Lower lobe of right lung (tissue), 2 donors: ENCODE measurements around the gene LRRN4. TPM values are rescaled to one million over a fixed set of nuclear protein-coding genes. Genes with fewer than 3 reads are reported as not detected.

ENCODE experiments used
- ATAC-seq, 2 donors: fragments of 200-7000 bp; cut with Tn5 transposase; one replicate each; pipeline ENCODE4 v1.9.1; 2020 to 2022; ENCODE audit warnings: mild to moderate bottlenecking in 2 of 2, moderate library complexity in 2 of 2
- DNase-seq: peaks from one replicate; pipeline ENCODE4 v3.0.0-alpha.2; 2020
- H3K27ac ChIP-seq: fragments of 200-600 bp; one replicate; pipeline ENCODE4 v1.8.0; 2022
- H3K27me3 ChIP-seq: fragments of 200-600 bp; one replicate; pipeline ENCODE4 v1.8.0; 2022; ENCODE audit warnings: low read depth
- H3K36me3 ChIP-seq: fragments of 200-600 bp; one replicate; pipeline ENCODE4 v1.8.0; 2022; ENCODE audit warnings: mild to moderate bottlenecking
- H3K4me1 ChIP-seq: fragments of 200-600 bp; one replicate; pipeline ENCODE4 v1.8.0; 2022
- H3K4me3 ChIP-seq: fragments of 200-600 bp; one replicate; pipeline ENCODE4 v1.8.0; 2022; ENCODE audit warnings: mild to moderate bottlenecking
- H3K9me3 ChIP-seq: fragments of 200-600 bp; one replicate; pipeline ENCODE4 v1.8.0; 2022
- intact Hi-C: fragments of 100-400 bp; cut with DNase I; formaldehyde crosslinking; loops from one replicate; pipeline ENCODE4 v1.11.0; 2022
- total RNA-seq: library from RNA; stranded (reverse); fragmentation: NEBNext Ultra II Directional; extraction: Animal tissue kit (Norgen Biotek cat#: 25700); gene quantifications from one replicate; pipeline ENCODE4 v1.2.1, GENCODE V29; 2021
- TF ChIP-seq, protein P1 (sequence below): fragments of 200-600 bp; IDR thresholded peaks from one replicate; pipeline ENCODE4 v1.8.0; 2022; ENCODE audit warnings: antibody characterized with exemption, mild to moderate bottlenecking
- donor health status: DM: no; HTN: yes; CAD: no; lungs with severe emphysema.

The LRRN4 gene
- total RNA-seq, 1 donor from 2014 or later: 42.6 TPM

DNA sequence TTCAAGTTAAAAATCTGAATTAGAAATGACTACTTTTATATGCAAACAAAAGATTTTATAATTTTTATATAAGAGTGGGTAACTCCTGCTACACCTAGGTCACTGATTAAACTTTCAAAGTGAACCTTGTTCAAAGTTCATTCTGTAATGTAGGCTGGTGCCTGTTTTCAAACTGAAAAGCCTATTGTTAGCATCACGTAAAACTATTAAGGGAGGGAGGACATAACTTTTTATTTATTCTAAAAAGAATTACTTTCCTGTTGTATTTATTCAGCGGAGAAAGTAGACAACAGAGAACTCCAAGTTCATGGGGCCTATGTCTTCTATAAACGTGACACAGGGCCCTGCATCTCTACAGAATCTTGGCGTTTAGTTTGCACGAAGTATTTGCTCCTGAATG lies 41.5 kb upstream of the LRRN4 start:
- Histone ChIP-seq H3K36me3 (no peaks in the 10 kb centered on the region), H3K4me1 (no peaks in the 10 kb centered on the region), H3K9me3 (no peaks in the 10 kb centered on the region), H3K4me3 (no peak overlapping the region), H3K27ac (no peak overlapping the region), H3K27me3 (no peaks in the 10 kb centered on the region)
- no peak for ATAC-seq
- TF ChIP-seq, protein P1, sequence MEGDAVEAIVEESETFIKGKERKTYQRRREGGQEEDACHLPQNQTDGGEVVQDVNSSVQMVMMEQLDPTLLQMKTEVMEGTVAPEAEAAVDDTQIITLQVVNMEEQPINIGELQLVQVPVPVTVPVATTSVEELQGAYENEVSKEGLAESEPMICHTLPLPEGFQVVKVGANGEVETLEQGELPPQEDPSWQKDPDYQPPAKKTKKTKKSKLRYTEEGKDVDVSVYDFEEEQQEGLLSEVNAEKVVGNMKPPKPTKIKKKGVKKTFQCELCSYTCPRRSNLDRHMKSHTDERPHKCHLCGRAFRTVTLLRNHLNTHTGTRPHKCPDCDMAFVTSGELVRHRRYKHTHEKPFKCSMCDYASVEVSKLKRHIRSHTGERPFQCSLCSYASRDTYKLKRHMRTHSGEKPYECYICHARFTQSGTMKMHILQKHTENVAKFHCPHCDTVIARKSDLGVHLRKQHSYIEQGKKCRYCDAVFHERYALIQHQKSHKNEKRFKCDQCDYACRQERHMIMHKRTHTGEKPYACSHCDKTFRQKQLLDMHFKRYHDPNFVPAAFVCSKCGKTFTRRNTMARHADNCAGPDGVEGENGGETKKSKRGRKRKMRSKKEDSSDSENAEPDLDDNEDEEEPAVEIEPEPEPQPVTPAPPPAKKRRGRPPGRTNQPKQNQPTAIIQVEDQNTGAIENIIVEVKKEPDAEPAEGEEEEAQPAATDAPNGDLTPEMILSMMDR: no peak
- DNase-seq: no peak
- intact Hi-C loops: no loop called here

DNA sequence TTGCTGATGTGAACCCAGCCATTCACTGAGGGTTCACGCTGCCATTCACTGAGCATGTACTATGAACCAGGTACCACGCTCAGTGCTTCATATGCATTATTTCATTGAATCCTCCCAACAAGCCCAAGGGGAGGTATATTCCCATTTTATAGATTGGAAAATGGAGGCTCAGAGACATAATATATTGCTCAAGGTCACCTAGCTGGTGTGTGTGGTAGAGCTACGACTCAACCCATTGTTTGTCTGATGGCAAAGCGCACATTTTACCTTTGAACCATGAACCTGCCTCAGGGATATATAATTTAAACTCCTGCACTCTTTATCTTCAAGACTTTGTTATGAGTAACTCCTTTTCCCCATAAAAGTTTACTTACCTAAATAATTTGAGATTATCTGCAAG lies 40.7 kb upstream of the LRRN4 start:
- H3K27me3 ChIP-seq: no peaks in the 10 kb centered on the region
- no peaks in the 10 kb centered on the region for H3K36me3 ChIP-seq
- no peak for ATAC-seq
- no peak overlapping the region for H3K27ac ChIP-seq
- DNase-seq: no peak
- no peak overlapping the region for H3K4me3 ChIP-seq
- TF ChIP-seq, protein P1: no peak
- no peaks in the 10 kb centered on the region for H3K4me1 ChIP-seq
- H3K9me3 ChIP-seq: no peaks in the 10 kb centered on the region
- intact Hi-C loops: no loop called here

DNA sequence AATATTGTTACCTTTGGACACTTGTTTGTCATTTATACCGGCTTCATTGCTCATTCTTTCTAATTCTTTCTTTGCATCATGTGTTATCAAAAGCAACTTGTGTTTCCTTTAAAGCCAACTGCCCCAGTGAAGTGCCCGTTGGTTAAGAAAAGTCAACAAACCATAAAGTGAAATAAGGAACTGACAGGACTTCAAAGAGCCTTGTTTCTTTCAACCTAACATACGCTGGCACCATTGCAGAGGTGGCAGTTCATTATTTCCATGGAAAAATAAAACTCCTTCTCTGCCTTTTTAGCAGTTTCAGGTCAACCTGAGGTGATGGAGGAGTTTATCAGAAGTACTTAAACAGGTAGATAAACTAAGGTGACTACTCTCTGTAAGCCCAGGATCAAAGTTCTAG lies 40.2 kb upstream of the LRRN4 start:
- Histone ChIP-seq H3K4me3 (no peak overlapping the region), H3K36me3 (no peaks in the 10 kb centered on the region), H3K27ac (no peak overlapping the region), H3K9me3 (no peaks in the 10 kb centered on the region), H3K4me1 (no peaks in the 10 kb centered on the region), H3K27me3 (no peaks in the 10 kb centered on the region)
- TF ChIP-seq, protein P1: no peak
- ATAC-seq (no peak), DNase-seq (no peak)
- intact Hi-C loops: no loop called here

DNA sequence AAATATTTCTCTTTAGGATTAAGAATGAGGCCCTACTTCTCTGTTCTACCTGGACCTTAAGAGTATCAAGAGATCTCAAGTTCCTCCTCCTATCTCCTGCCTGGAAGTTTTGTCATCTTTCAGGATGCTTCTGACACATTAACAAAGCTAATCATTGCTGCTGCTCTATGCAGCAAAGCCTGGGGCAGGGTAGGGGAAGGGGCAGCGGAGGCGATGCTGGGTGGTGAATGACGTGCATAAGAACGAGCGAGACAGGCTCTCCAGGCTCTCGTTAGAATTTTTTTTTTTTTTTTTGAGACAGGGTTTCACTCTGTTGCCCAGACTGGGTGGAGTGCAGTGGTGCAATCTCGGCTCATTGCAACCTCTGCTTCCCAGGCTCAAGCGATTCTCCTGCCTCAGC lies 37.8 kb upstream of the LRRN4 start:
- Histone ChIP-seq H3K27ac (no peak overlapping the region), H3K9me3 (no peaks in the 10 kb centered on the region), H3K27me3 (no peaks in the 10 kb centered on the region), H3K36me3 (no peaks in the 10 kb centered on the region), H3K4me3 (no peak overlapping the region), H3K4me1 (no peaks in the 10 kb centered on the region)
- DNase-seq (no peak), ATAC-seq (no peak)
- intact Hi-C loops: no loop called here
- TF ChIP-seq, protein P1: no peak

DNA sequence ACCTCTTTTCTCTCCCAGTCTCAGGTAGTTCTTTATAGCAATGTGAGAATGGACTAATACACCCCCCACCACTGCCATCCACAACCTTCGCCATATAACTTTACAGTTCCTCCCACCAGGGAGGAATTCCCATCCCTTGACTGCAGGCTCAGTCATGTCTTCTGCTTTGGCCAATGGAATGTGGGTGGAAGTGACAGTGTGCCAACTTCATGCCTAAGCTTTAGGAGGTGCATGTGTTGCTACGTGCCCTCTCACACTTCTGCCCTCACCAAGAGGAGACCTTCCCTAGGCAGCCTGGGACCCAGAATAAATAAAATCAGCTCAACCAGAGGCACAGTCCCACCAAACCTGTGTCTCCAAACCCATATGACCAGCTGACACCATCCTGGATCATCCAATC lies 33.0 kb upstream of the LRRN4 start:
- DNase-seq (no peak), ATAC-seq (no peak)
- intact Hi-C loops: no loop called here
- H3K27me3 ChIP-seq: no peaks in the 10 kb centered on the region
- TF ChIP-seq, protein P1: no peak
- H3K4me1 ChIP-seq: no peaks in the 10 kb centered on the region
- no peaks in the 10 kb centered on the region for H3K9me3 ChIP-seq
- H3K27ac ChIP-seq: no peak overlapping the region
- H3K4me3 ChIP-seq: no peak overlapping the region
- H3K36me3 ChIP-seq: no peaks in the 10 kb centered on the region

DNA sequence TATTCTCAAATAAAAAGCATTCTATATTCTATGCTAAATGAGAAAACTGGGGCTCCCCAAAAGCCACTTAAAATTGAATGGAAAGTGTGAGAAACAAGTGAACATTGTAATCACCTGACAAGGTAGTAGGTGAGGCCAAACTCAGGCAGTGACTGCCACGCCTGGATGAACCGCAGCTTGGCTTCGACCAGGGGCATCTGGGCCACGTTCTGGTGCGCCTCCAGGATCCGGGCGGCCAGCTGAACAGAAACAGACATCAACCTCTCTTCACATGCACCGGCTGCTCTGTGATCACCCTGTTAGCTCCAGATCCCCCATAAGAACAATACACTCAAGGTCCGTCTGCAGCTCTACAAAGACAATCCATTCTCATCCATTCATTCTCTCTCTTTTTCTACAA lies 30.1 kb upstream of the LRRN4 start:
- Histone ChIP-seq H3K27me3 (no peaks in the 10 kb centered on the region), H3K9me3 (no peaks in the 10 kb centered on the region), H3K27ac (no peak overlapping the region), H3K4me1 (no peaks in the 10 kb centered on the region), H3K4me3 (no peak overlapping the region), H3K36me3 (no peaks in the 10 kb centered on the region)
- intact Hi-C loops: no loop called here
- DNase-seq (no peak), ATAC-seq (no peak)
- TF ChIP-seq, protein P1: no peak
